Nephron (organoid): ENCODE data around the gene TRAF3IP3.

ENCODE experiments used
- H3K27ac Mint-ChIP-seq, 3 experiments: 2 replicates each; pipeline ENCODE4 v1.8.0; 2020; ENCODE audit warnings: mixed read lengths in 3 of 3, mild to moderate bottlenecking in 2 of 3, moderate library complexity in 1 of 3
- H3K27me3 Mint-ChIP-seq: 2 replicates; pipeline ENCODE4 v1.8.0; 2021; ENCODE audit warnings: low read depth, mild to moderate bottlenecking, moderate library complexity, mixed read lengths
- H3K36me3 Mint-ChIP-seq: 2 replicates; pipeline ENCODE4 v1.8.0; 2020; ENCODE audit warnings: low read depth, mixed read lengths
- H3K4me1 Mint-ChIP-seq: 2 replicates; pipeline ENCODE4 v1.8.0; 2020; ENCODE audit warnings: mixed read lengths
- H3K4me3 Mint-ChIP-seq, 3 experiments: 2 replicates each; pipeline ENCODE4 v1.8.0; 2020; ENCODE audit warnings: mild to moderate bottlenecking in 3 of 3, mixed read lengths in 3 of 3, moderate library complexity in 2 of 3
- H3K9me3 Mint-ChIP-seq: 2 replicates; pipeline ENCODE4 v1.8.0; 2020; ENCODE audit warnings: mixed read lengths
- CTCF ChIP-seq, 3 experiments: fragments of 200-600 bp; sonication (generic); IDR thresholded peaks; one replicate each; pipeline ENCODE4 v1.5.0; 2021; ENCODE audit warnings: antibody characterized with exemption in 3 of 3; ENCODE audit not compliant: unreplicated experiment in 3 of 3

The TRAF3IP3 gene

GRCh38 chr1:209823143-209824041 lies 67.5 kb downstream of the TRAF3IP3 start:
- Mint-ChIP-seq H3K4me3 (no peak overlapping the region), H3K27me3 (peaks cover 25% of the 10 kb centered on the region), H3K9me3 (no peaks in the 10 kb centered on the region), H3K27ac (peak overlapping the region in 1 of 3 experiments; percentile 1), H3K4me1 (peaks cover 22% of the 10 kb centered on the region), H3K36me3 (no peaks in the 10 kb centered on the region)
- TF ChIP-seq CTCF (IDR thresholded peaks at IDR 0.05; ENCODE audit: unreplicated experiment in 3 of 3) = peak; percentile 65 to 82 (median 73)

- peaks cover 15% of the 10 kb centered on the region for H3K27me3 Mint-ChIP-seq
- peak overlapping the region; percentile 10 to 65 (median 34) for H3K27ac Mint-ChIP-seq
- H3K9me3 Mint-ChIP-seq = no peaks in the 10 kb centered on the region
- TF ChIP-seq CTCF (IDR thresholded peaks at IDR 0.05; ENCODE audit: unreplicated experiment in 3 of 3) = no peak
- H3K4me3 Mint-ChIP-seq = peak overlapping the region; percentile 44 to 68 (median 60)
- peaks cover 3% of the 10 kb centered on the region for H3K36me3 Mint-ChIP-seq
- H3K4me1 Mint-ChIP-seq = peaks cover 35% of the 10 kb centered on the region
Observed at GRCh38 chr1:209825591-209826434, 70.0 kb downstream of the TRAF3IP3 start.

GRCh38 chr1:209827384-209828262 lies 71.8 kb downstream of the TRAF3IP3 start, which contains the start of gene UTP25:
Gene UTP25, plus strand, starts transcription at chr1:209827972. Its CDS starts 92 bp downstream, at chr1:209828064.
- peak within 1 kb of the TSS; percentile 96 to 98 (median 97) for H3K4me3 Mint-ChIP-seq
- H3K4me1 Mint-ChIP-seq = peaks cover 35% of the 10 kb centered on the region
- H3K9me3 Mint-ChIP-seq = no peaks in the 10 kb centered on the region
- H3K27ac Mint-ChIP-seq = peak within 1 kb of the TSS; percentile 85 to 93 (median 86)
- TF ChIP-seq CTCF (IDR thresholded peaks at IDR 0.05; ENCODE audit: unreplicated experiment in 3 of 3) = peak; percentile 60 to 72 (median 72)
- peaks cover 8% of the 10 kb centered on the region for H3K27me3 Mint-ChIP-seq
- peaks cover 13% of the 10 kb centered on the region for H3K36me3 Mint-ChIP-seq

GRCh38 chr1:209829716-209830115 lies 73.9 kb downstream of the TRAF3IP3 start:
- TF ChIP-seq CTCF (IDR thresholded peaks at IDR 0.05; ENCODE audit: unreplicated experiment in 3 of 3) = no peak
- peaks cover 31% of the 10 kb centered on the region for H3K36me3 Mint-ChIP-seq
- peaks cover 3% of the 10 kb centered on the region for H3K27me3 Mint-ChIP-seq
- H3K4me1 Mint-ChIP-seq = peaks cover 29% of the 10 kb centered on the region
- H3K9me3 Mint-ChIP-seq = no peaks in the 10 kb centered on the region
- peak overlapping the region; percentile 79 to 85 (median 84) for H3K4me3 Mint-ChIP-seq
- H3K27ac Mint-ChIP-seq = no peak overlapping the region

GRCh38 chr1:209830722-209831121 lies 74.9 kb downstream of the TRAF3IP3 start:
- TF ChIP-seq CTCF (IDR thresholded peaks at IDR 0.05; ENCODE audit: unreplicated experiment in 3 of 3) = no peak
- Mint-ChIP-seq H3K4me3 (peak overlapping the region in 2 of 3 experiments; percentile 23 to 39), H3K27me3 (peaks cover 3% of the 10 kb centered on the region), H3K36me3 (peaks cover 35% of the 10 kb centered on the region), H3K9me3 (no peaks in the 10 kb centered on the region), H3K4me1 (peaks cover 27% of the 10 kb centered on the region), H3K27ac (no peak overlapping the region)
